DMS79 (cell line): ENCODE data around the gene MYH9.
A peak's percentile ranks its signal among the peaks of the same experiment; 100 is the strongest.

ENCODE experiments used
- DNase-seq: peaks from one replicate; lab custom pipeline; 2025; lab: John Stamatoyannopoulos, UW

Gene MYH9

DNA sequence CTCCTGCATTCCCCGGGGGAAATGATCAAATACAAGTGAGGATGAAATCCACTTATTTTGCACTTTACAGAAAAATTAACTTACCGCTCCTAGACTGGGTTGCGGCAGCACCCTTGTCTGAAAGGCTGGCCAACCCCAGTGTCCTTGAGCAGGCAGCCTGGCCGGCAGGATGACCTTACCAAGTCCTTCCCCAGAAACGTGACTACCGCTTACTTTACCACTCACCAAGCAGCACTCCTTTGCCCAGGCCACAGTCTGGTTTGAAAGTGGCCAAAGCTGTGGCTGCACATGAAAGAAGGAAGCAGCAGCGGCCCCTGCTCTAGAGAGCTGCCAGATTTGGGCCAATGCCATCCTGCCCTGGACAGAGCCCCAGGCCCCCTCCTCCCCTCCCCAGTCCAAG lies 20.3 kb downstream of the MYH9 start:
- no peak for DNase-seq

DNA sequence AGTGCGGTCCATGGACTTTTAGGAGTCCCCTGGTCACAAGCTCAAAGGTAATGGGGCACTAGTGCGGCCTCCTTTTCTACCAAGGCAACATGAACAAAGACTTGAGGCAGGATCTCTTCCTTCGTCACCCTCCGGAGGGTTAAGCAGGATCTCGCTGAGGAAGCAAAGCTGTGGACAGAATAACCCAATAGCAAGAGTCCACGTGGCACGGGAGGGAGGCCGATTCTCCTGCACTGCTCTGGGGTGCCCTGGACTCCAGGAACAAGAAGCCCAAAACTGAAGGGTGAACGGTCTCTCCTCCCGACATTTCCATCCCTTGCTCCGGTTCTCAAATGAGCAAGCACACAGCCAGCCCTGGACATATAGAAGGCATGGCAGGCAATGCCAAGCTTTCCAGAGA lies 20.7 kb downstream of the MYH9 start:
- no peak for DNase-seq

DNA sequence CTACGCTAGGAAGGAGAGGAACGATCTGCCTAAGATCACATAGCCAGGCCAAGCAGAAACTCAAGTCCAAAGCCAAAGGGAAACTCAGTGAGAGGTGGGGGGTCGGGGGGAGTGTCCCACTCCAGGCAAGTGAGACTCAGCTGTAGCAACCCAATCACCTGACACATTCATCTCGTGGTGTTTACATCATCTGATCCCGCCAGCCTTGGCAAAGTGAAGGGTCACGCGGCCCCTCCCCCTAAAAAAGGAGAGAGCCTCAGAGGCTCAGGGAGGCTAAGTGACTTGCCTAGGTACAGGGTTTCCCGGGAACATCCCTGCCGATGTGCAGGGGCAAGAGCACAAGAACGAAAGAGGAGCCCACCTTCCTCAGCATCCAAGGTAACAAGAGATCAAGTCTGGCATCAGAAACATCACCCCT lies 21.5 kb downstream of the MYH9 start:
- peak; percentile 55 for DNase-seq

DNA sequence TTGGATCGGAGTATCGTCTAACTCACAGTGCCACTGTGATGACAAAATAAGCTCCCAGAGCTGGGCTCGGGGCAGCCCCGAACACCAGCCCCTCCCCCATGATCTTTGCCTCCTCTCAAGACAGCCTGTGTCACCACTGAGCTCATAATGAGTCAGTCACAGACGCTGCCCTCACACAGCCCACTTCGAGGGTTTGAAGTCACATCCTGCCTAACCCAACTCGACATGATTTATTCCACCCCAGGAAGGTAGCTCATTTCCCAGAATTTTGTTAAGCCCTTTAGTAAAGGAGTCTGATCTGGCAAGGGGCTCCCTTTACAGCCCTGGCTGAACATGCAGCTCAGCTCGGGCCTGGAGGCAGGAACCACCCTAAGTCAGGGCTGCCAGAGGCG lies 22.8 kb downstream of the MYH9 start:
- DNase-seq: no peak

DNA sequence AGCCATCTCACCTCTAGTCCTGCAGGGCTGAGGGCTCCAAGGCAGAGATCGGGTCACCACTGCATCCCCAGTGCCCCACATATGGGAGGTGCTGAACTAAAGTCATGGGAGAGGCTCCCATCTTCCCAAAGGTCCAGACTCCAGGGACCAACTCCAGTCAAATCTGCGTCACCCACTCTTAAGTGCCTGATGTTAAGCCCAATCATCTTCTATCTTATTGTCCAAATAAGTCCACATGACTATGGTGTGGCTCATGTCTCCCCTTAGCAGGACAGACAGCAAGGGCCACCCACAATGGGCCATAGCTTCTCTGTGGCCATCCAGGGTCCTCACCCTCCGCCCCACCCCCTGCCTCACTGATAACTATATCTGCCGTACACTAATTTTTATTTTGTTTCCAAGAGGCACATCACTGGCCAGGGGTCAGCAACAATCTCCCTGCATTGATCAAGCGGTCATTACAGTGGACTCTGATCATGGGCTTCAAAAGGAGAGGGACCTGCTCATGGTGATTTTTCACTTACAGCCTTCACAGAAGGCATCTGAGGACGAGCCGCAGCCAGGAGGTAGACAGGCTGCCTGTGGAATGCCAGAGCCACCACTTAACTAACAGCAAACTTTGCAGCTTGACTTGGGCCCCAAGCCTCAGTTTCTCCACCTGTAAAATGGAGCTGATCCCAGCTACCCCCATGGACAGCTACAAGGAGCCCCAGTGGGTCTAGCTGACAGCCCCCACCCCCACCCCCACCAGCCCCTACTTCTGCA lies 23.3 kb downstream of the MYH9 start:
- no peak for DNase-seq

DNA sequence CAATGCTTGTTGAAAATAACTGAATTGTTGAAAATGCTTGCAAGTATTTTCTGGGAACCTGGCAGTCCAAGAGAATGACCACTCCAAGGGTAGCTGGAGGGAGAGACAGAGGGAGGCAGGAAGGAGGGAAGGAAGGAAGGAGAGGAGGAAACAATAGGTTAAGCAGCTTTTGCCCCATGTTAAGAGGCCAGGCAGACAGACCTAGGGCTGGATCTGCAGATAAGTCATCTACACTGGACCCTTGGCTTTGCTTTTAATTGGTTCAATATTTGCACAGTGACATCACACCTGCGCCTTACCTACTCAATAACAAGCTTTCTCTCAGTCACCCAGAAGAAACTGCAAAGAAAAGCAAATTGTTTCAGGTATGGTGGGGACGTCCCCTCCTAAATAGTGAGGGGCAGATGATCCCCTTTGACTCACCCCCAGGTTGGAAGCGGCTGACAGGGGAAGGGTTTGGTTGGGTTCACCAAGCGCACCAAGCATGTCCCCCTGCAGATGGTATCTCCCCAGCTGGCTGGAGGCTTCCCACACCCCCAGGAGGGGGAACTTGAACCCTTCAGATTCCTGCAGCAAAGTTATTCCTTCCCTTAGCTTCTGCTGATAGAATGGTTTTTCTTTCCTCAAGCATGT lies 24.3 kb downstream of the MYH9 start:
- no peak for DNase-seq

DNA sequence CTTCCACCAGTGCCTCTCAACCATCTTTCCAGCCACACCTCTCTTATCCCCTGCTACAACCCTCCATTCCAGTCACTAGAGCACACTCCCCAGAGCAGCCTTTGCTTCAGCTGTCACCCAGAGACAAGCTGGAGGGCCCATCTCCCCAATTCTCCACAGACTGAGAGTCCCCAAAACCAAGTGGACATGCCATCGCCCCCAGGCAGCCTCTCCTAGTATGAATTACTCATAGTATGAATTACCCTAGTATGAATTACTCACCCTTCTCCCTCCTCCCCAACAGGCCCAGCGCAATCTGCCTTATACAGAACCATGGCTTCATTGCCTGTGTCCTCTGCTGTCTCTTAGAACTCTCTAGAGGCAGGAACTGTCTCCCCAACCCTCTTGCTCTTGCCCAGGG lies 24.8 kb downstream of the MYH9 start:
- no peak for DNase-seq

DNA sequence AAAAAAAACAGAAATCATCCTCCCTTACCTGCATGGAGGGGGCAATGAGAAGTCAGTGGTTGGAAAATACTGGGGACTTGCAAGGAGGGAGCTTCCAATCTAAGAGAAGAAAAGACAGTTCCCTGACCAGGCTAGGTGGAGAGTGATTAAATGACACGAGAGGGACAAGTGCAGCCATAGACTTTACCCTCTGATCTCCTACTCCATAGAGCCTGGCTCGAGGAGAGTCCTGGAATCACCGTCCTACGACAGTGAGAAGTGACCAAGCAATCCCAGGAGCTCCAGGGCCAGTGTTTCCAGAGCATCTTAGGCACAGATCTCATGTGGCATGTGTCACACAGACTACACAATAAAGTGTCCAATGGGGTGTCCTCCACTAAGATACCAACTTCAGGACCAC lies 25.7 kb downstream of the MYH9 start:
- no peak for DNase-seq

DNA sequence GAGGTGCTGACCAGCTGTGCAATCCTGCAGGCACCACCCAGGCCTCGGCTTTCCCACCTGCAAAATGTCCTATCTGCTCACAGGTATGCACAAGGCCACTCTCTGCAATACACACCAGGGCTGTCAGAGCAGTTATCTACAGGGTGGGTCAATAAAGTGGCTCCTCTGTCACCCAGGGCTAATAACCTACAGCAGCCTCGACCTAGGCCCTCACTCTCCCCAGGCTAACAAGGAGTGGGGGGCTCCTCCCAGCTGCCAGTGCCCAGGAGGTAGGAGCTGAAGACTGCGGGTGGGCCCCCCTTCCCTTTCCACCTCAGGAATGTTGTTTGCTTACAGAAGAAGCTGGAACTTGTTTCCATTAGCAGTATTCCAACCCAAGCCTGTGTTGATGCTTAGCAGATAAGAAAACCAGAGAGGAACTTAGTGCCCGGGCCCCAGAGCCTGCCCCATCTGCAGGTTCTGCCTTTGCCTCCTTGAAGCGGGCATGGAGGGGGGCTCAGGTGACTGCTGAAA lies 26.8 kb downstream of the MYH9 start:
- no peak for DNase-seq

DNA sequence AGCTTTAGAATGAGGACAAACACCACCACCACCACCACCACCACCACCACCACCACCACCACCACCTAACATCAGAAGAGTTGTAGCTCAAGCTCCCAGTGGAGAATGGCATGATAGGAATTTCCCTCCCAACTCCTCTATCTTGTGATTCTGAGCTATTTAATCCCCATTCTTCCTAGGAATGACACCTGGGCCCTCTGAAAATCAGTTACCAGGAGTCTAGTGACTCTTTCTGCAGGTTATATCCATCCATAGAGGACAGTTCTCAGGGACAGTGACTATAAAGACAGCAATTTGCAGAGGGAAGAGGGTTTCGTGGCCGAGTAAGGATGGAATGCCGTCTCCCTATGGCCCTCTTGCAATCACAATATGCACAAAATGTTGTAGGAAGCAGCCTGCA lies 27.8 kb downstream of the MYH9 start:
- DNase-seq: no peak

DNA sequence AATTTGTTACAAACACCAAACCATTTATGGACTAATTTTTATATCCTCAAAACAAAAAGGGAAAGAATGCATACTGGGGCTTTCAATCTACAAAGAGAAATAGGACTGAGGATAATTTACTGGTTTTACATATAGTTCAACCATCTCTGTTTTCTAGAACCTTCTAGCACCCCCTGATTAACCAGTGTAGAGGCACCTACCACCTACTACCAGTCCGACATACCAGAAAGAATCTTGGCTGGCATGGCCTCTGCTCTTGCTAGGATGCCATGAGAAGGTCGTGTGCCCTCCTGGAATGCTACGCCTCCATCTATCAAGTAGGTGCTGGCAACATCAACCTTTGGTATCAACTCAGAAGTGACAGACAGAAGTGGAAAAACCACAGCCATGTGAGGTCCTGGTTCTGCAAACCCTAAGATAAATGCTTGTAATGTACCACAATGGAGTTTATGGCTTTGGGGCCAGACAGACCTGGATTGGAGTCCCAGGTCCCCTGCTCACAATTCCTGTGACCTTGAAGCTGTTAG lies 28.2 kb downstream of the MYH9 start:
- DNase-seq: no peak

DNA sequence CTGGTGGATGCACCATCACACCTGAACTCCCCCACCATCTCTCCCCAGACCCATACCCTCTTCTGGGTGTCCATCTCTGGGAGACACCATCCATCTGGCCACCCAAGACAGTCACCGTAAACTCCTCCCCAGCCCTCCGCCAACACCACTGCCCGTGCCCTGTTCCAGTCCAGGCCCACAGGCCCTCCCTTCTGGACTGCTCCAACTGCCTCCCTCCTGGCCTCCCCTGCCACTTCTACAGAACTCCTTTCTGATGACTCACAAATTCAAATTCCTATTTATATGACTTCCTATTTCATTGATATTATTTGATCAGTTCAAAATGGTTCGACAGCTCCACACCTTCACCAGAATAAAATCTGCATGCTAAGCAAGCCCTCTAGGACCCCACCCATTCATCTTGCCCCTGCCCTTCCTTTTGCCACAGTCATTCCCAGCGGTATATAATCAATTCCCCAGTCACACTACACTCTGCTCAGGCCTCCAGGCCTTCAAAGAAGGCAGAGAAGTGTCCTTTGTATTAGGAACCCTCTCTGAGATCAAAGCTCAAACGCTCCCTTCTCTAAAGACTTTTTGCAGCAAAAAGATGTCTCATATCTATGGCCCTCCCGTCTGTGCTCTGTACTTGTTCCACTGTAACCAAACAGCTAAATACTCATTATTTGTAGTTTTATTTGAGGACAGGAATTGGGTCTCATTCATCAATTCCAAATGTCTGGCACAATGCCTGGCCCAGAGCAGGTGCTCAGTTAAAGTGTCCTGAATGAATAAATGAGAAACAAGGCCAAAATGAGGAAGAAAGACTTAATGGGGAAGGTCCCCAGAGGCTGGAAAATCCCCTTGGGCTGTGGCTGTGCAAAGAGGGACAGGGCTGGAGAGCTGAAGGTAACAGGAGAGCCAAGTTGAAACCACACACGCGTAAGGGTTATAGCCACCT lies 29.0 kb downstream of the MYH9 start:
- no peak for DNase-seq

DNA sequence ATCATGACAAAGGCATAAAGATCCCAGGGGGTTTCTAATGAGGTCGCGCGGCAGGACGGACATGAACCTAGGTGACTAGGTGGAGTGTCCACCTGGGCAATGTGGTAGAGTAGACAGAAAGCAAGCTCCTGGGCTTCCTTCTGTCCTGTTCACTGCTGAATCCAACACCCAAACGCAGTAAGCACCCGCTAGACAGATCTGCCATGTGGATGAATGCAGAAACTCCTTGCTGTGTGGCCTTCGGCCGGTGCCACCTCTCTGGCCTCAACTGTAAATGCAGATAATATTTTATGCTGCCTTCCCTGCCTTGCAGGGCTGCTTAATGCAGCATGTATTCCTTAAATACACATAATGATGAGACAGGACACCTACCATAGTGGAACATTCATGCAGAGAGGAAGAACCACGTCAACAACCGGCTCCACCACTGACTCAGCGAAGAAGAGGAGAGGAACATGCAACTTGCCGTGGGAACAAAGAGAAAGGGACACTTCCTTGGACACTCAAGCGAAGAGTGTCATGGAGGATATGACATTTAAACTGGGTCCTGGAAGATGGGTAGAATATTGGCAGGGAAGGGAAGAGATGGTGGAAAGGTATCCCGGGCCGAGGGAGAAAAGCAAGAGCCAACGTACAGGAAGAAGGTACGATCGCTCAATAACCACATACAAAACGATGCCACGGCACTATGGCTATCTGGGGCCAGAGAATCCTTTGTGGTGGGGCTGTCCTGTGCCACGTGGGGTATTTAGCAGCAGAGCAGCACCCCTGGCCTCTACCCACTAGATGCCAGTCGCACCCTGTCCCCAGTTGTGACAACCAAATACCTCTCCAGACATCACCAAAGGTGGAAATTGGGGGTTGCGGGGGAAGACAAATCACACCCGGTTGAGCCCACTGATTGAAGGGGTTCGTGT lies 30.8 kb downstream of the MYH9 start:
- no peak for DNase-seq

DNA sequence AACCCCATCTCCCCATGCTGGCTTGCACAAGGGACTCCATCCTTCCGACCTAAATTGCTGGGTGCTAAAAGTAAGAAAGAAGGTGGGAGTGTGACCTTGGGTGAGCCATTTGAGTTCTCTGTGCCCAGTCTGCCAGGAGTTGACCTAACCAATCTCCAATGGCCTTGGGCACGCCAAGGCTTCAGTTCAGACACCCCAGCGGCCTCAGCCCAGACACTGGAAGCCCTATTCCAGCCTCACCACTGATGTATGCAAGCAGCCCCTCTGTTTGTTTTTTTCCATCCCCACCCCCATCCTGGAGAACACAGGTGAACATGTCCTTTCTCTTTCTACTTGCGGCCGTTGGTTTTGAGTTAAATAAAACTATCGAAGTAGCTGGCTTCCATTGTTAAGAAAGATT lies 31.9 kb downstream of the MYH9 start:
- DNase-seq: no peak

DNA sequence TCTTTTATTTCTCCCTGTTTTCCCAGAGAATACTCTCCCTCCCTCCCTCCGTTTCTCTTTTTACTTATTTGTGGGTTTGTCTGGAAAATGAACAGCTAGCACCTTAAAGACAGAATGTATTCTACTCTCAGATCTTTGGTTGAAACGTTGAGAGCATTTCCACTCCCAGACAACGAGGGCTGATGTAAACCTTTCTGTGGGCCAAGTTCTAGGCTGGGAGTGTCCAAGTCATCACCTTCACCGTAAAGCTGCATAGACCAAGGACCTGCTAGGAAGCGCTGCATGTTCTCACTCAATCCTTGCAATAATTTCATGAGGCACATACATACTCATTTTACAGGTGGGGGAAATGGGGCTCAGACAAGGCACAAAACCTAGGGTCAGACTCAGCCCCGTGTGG lies 32.4 kb downstream of the MYH9 start:
- no peak for DNase-seq

DNA sequence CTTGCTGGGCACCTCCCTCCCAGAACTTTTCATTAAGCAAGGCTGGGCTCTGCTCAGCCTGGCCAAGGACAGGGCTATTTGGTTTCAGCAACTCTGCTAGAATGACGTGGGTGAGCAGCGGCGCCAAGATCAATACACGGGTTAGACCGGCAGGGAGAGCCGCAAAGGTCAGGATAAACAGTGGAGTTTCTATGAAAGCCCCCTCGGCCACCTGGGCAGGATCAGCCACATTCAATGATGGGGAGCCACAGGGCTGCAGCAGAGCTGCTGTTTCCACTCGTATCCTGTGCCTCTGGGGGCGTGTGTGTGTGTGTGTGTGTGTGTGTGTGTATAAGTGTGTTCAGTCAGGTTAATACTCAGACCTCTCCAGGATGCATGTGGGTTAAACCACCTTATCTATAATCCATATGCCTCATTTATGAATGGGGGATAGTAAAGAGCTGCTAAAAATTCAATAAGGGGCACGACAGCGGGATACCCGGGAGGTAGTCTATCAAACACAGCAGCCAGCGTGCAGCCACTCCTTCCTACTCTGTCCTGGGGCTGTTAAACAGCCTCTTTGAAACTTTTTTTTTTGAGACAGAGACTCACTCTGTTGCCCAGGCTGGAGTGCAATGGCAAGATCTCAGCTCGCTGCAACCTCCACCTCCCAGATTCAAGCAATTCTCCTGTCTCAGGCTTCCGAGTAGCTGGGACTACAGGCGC lies 34.8 kb downstream of the MYH9 start:
- DNase-seq: no peak

DNA sequence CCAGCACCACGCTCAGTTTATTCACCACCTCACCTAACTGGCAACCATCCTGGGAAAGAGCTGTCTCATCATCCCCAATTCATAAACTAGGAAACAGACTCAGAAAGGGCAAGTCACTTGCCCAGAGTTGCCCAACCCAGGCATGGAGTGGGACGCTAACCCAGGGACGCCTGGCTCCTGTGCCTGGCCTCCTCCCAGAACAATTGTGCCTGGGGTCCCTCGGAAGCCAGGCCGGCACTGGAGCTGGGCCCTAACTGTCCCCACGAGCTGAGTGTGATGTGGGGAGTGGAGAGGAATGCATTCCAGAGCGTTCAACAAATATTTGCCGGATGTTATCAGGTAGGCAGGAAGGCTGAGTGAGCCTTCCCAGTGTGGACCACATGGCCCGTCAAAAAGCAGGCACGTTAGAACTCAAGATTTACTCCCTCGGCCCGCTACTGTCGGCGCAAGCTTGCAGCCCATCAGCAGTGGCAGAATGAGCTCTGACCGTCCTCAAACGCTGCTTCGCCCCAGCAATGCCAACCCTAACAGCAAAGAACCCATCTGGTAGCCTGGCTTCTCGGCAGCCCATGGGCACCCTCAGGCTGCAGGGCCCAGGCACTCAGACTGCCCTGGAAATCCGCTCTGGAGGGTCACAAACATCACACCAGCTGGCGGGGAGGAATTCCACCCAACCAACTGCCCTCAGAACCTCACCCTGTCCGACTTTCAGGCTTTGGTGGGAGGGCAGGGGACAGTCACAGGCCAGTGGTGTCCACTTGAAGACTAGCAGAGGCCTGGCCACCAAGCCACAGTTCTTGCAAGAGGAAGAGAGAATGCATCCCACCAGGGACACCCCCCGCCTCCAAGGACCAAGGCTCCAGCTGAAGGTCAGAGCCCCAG lies 35.6 kb downstream of the MYH9 start:
- no peak for DNase-seq

DNA sequence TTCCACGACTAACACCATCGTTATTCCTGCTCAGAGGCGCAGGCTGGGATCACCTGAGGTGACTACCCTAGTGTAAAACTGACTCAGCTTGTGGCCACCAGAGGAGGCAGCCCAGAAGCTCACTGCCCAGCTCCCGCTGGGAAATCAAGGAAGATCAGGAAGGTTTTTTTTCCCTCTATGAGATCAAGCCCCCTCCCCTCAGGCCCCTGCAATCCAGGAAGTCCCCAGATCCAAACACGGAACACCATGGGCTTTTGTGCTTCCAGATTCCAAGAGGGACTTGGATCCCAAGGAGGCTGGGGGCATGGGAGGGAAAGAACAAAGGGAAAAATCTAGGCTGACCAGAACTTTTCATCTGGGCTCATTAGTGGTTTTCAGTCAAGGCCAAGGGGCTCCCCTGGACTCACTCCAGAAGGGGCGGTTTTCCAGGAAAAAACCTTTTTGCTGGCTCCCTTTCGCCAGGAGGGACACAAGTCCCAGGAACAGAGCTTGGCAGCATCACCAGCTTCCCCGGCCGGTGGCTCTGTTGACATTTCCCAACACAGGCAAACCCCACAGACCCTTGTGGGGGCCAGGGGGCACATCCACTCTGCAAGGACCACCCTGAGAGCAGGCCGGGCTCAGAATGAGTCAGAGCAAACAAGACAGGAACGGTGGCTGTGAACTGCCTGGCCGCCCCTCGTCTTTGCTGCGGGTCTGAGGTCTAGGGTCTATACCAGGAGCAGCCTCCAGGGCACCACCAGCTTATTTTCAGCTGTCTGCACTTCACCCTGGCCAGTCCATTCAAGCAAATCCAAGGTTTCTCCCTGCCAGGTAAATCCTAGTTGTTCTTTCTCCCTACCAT lies 36.8 kb downstream of the MYH9 start:
- no peak for DNase-seq

DNA sequence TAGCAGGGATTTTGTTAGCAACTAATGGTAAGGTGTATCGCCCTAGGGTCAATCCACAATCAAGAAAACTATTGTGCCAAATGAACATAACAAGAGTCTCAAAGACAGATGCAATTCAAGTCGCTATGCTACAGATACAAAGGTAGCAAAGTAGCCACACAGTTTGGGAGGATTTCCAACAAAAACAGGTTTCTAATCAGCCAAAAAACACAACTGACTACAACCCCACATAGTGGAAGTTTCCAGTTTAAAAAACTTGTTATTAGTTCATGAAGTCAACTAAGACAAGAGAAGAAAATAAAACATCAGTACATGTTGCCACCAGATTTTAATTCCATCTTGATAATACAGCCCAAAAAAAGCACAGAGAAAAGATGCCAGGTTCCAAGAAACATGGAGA lies 38.0 kb downstream of the MYH9 start:
- no peak for DNase-seq
